Measurements from ENCODE around the gene BTBD19.

- TF ChIP-seq, protein P1, sequence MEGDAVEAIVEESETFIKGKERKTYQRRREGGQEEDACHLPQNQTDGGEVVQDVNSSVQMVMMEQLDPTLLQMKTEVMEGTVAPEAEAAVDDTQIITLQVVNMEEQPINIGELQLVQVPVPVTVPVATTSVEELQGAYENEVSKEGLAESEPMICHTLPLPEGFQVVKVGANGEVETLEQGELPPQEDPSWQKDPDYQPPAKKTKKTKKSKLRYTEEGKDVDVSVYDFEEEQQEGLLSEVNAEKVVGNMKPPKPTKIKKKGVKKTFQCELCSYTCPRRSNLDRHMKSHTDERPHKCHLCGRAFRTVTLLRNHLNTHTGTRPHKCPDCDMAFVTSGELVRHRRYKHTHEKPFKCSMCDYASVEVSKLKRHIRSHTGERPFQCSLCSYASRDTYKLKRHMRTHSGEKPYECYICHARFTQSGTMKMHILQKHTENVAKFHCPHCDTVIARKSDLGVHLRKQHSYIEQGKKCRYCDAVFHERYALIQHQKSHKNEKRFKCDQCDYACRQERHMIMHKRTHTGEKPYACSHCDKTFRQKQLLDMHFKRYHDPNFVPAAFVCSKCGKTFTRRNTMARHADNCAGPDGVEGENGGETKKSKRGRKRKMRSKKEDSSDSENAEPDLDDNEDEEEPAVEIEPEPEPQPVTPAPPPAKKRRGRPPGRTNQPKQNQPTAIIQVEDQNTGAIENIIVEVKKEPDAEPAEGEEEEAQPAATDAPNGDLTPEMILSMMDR (IDR thresholded peaks at IDR 0.05) = no peak
- no peak for TF ChIP-seq EZH2phosphoT487 (IDR thresholded peaks at IDR 0.05)
- no peak for TF ChIP-seq EZH2 (IDR thresholded peaks at IDR 0.05)
These were observed 23.2 kb downstream of the BTBD19 start for GRCh38 chr1:44831516-44831915.

Data from neural progenitor cell (in vitro differentiated cells).